K562 (cell line): ENCODE measurements around the gene GOLGA6L9. TPM values are rescaled to one million over a fixed set of nuclear protein-coding genes. Genes with fewer than 3 reads are reported as not detected.
"Not testable (repeated sequence)": the region's sequence is repeated elsewhere in the genome, so short reads cannot be mapped to it uniquely, and the experiment has no call there.

Experiments used
- ATAC-seq: fragments of 200-7000 bp; cut with Tn5 transposase; 3 replicates; pipeline ENCODE4 v1.9.1; 2020; ENCODE audit warnings: moderate library complexity
- BruUV-seq: library from RNA; stranded (reverse); fragments of 400-500 nt; replicated peaks from 2 replicates; lab custom pipeline; 2021; lab: Mats Ljungman, UMichigan
- CTCF ChIA-PET: fragments of 300-600 bp; formaldehyde crosslinking; extraction: SDS; loops from one replicate; lab custom pipeline; 2021; ENCODE audit warnings: low intra/inter-chr PET ratio; lab: Yijun Ruan, JAX
- POLR2A ChIA-PET: fragments of 300-600, 350-650 bp; sonication (Branson Sonifier 250); formaldehyde crosslinking; extraction: SDS; loops from one replicate; lab custom pipeline; 2021; ENCODE audit warnings: antibody characterized with exemption, inconsistent platforms; lab: Yijun Ruan, JAX
- DNase-seq, 4 experiments: peaks; one replicate each; pipeline versions ENCODE4 v3.0.0 to v3.0.0-alpha.2; 2011 to 2018; ENCODE audit warnings: low spot score in 3 of 4, mixed read lengths in 3 of 4; ENCODE audit errors: extremely low read depth in 1 of 4
- FAIRE-seq: peaks from 2 replicates; lab custom pipeline; 2011; peaks lifted over from hg19 to GRCh38; lab: Jason Lieb, UNC
- H2AFZ ChIP-seq: 2 replicates; pipeline ENCODE4 v1.6.0; 2011; ENCODE audit warnings: low read depth, low read length, control low read depth, inconsistent platforms
- H3K27ac ChIP-seq: fragments of 200-600 bp; 3 replicates; pipeline ENCODE4 v1.8.0; 2011; ENCODE audit warnings: low read depth, mild to moderate bottlenecking, control low read depth, inconsistent platforms, low read length, moderate library complexity, mixed read lengths; ENCODE audit errors: extremely low read depth
- H3K27me3 ChIP-seq, 2 experiments: fragments of 300-600 bp in 1 of 2; 2 replicates in 1 of 2; 3 replicates in 1 of 2; pipeline versions ENCODE4 v1.6.0 to v1.8.0; 2011; ENCODE audit warnings: inconsistent platforms in 2 of 2, low read length in 2 of 2, mild to moderate bottlenecking in 1 of 2, mixed read lengths in 1 of 2, moderate library complexity in 1 of 2; ENCODE audit not compliant: control insufficient read depth in 2 of 2, insufficient read depth in 2 of 2
- H3K36me3 ChIP-seq: fragments of 300-600 bp; 3 replicates; pipeline ENCODE4 v1.8.0; 2011; ENCODE audit warnings: mild to moderate bottlenecking, low read length, inconsistent platforms; ENCODE audit not compliant: control insufficient read depth, insufficient read depth
- H3K4me1 ChIP-seq, 2 experiments: fragments of 200-600 bp in 1 of 2; replicated peaks in 1 of 2; 2 replicates in 1 of 2; 3 replicates in 1 of 2; pipeline versions ENCODE4 v1.5.1 to v1.8.0; 2011; ENCODE audit warnings: inconsistent platforms in 2 of 2, low read length in 2 of 2, mild to moderate bottlenecking in 1 of 2, mixed read lengths in 1 of 2, moderate library complexity in 1 of 2; ENCODE audit not compliant: control insufficient read depth in 2 of 2, insufficient read depth in 2 of 2
- H3K4me2 ChIP-seq: 2 replicates; pipeline ENCODE4 v1.6.1; 2011; ENCODE audit warnings: low read length, control low read depth, inconsistent platforms, mixed read lengths; ENCODE audit not compliant: insufficient read depth
- H3K4me3 ChIP-seq: fragments of 200-600 bp; sonication (generic), shearing (Covaris generic); 2 replicates; pipeline ENCODE4 v1.5.1; 2016; ENCODE audit warnings: control low read depth, inconsistent platforms
- H3K79me2 ChIP-seq: fragments of 200-600 bp; 3 replicates; pipeline ENCODE4 v1.8.0; 2011; ENCODE audit warnings: low read length, inconsistent platforms; ENCODE audit not compliant: control insufficient read depth, insufficient read depth
- H3K9ac ChIP-seq, 2 experiments: 2 replicates each; pipeline versions ENCODE4 v1.6.0 to v1.6.1; 2011; ENCODE audit warnings: low read depth in 2 of 2, low read length in 2 of 2, control low read depth in 1 of 2, inconsistent platforms in 1 of 2, mild to moderate bottlenecking in 1 of 2, mixed read lengths in 1 of 2; ENCODE audit not compliant: insufficient read depth in 1 of 2
- H3K9me1 ChIP-seq: one replicate; pipeline ENCODE4 v1.6.0; 2011; ENCODE audit warnings: inconsistent platforms, mild to moderate bottlenecking, low read length, moderate library complexity; ENCODE audit not compliant: control insufficient read depth, insufficient read depth
- H3K9me3 ChIP-seq: replicated peaks from 2 replicates; pipeline ENCODE4 v1.5.1; 2011; ENCODE audit warnings: low read depth, low read length, inconsistent platforms; ENCODE audit not compliant: control insufficient read depth, insufficient read depth
- H4K20me1 ChIP-seq: replicated peaks from 2 replicates; pipeline ENCODE4 v1.6.1; 2011; ENCODE audit warnings: low read length, inconsistent platforms, mixed read lengths; ENCODE audit not compliant: control insufficient read depth, insufficient read depth
- AFF1 ChIP-seq, 2 experiments: fragments of 450-650 bp; IDR thresholded peaks; 2 replicates each; pipeline ENCODE4 v1.6.1; 2018; ENCODE audit warnings: mild to moderate bottlenecking in 2 of 2, low read depth in 1 of 2; ENCODE audit not compliant: partially characterized antibody in 2 of 2
- HLTF ChIP-seq: fragments of 450-650 bp; IDR thresholded peaks from 2 replicates; pipeline ENCODE4 v1.6.1; 2016
- KDM1A ChIP-seq, 2 experiments: fragments of 450-650 bp; IDR thresholded peaks; 2 replicates each; pipeline ENCODE4 v1.6.1; 2016; ENCODE audit warnings: mild to moderate bottlenecking in 2 of 2
- SMARCA5 ChIP-seq: fragments of 450-650 bp; IDR thresholded peaks from 2 replicates; pipeline ENCODE4 v1.6.1; 2016
- ZNF184 ChIP-seq: sonication (generic); formaldehyde crosslinking; IDR thresholded peaks from 2 replicates; pipeline ENCODE4 v1.5.0; 2020; ENCODE audit warnings: missing genetic modification reagents
- WGBS: fragments of 100-300 bp; shearing (Covaris generic); methylation state at CpG from one replicate; pipeline ENCODE4 v1.1.6; 2016; ENCODE audit warnings: low coverage, mixed read lengths; ENCODE audit not compliant: insufficient coverage; ENCODE audit errors: missing lambda C conversion rate; 5-methylcytosine and 5-hydroxymethylcytosine counted together
- in situ Hi-C: fragments of 300-500 bp; cut with MboI; formaldehyde crosslinking; loops from 4 replicates; pipeline ENCODE4 v1.15.0; 2018; ENCODE audit warnings: inconsistent platforms, mixed read lengths
- intact Hi-C: fragments of 100-400 bp; cut with micrococcal nuclease; formaldehyde crosslinking; loops from 2 replicates; pipeline ENCODE4 v1.14.2; 2022
- polyA plus RNA-seq, 8 experiments: library from polyadenylated mRNA; depleted of rRNA in 4 of 8; stranded (reverse) in 5 of 8; unstranded in 3 of 8; fragments of >200 nt; fragmentation: Nextera tagmentation in 2 of 8; fragmentation: Illumina TruSeq in 1 of 8; extraction: Ambion mirVana in 2 of 8; extraction: Trizol in 1 of 8; gene quantifications; 2 replicates each; pipeline versions ENCODE4 v1.2.1 to v1.2.3, GENCODE V29; 2011 to 2014; ENCODE audit warnings: inconsistent platforms in 1 of 8, missing spikeins in 1 of 8
- total RNA-seq, 7 experiments: library from RNA; depleted of rRNA in 6 of 7; stranded (reverse); fragments of >200 nt in 6 of 7; fragmentation: Illumina TruSeq in 2 of 7; extraction: Trizol in 2 of 7; gene quantifications; 2 replicates each; pipeline versions ENCODE4 v1.2.1 to v1.2.3, GENCODE V29; 2011 to 2021; ENCODE audit warnings: low replicate concordance in 1 of 7

Gene GOLGA6L9
- total and polyA plus RNA-seq, 9 of the 15 experiments (the other 6 are each of a cell fraction or from before 2014, with no cell fraction given) = 1.1 to 11.4 (median 5.8) TPM

DNA sequence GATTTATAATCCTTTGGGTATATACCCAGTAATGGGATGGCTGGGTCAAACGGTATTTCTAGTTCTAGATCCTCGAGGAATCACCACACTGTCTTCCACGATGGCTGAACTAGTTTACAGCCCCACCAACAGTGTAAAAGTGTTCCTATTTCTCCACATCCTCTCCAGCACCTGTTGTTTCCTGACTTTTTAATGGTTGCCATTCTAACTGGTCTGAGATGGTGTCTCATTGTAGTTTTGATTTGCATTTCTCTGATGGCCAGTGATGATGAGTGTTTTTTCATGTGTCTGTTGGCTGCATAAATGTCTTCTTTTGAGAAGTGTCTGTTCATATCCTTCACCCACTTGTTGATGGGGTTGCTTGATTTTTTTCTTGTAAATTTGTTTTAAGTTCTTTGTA, 39.5 kb upstream of the GOLGA6L9 start:
- WGBS = 13% methylated on average over 3 of the region's 3 CpGs
- H3K9ac ChIP-seq, H3K4me2 ChIP-seq, H3K9me3 ChIP-seq, H4K20me1 ChIP-seq, H3K9me1 ChIP-seq, H2AFZ ChIP-seq, BruUV-seq, FAIRE-seq, ATAC-seq, H3K27ac ChIP-seq, H3K4me3 ChIP-seq, DNase-seq, intact Hi-C loops, POLR2A ChIA-PET, H3K27me3 ChIP-seq, H3K36me3 ChIP-seq: not testable (repeated sequence)
- TF ChIP-seq SMARCA5 (peak; percentile 33; the same call in 1 of the 2 replicates), HLTF (0 out of 2 replicates have a peak, but pooled peaks have one; percentile 15), ZNF184 (peak; percentile 71), KDM1A (IDR thresholded peaks at IDR 0.05) (peak; percentile 21 to 47; a peak in 1 of 4 replicates), AFF1 (IDR thresholded peaks at IDR 0.05; ENCODE audit: low read depth in 1 of 2, partially characterized antibody in 2 of 2) (peak in 1 of 2 experiments; percentile 53)
- Histone ChIP-seq H3K4me1 (peaks cover 0 to 15% of the 10 kb centered on the region in 2 experiments; a peak in 4 of 5 replicates), H3K79me2 (peaks cover 45% of the 10 kb centered on the region; the same call in 2 of the 3 replicates)
- in situ Hi-C loops = loop anchor here (25.0 kb wide), 1 partner anchor 1947 kb away; no protein-coding TSS in a partner anchor
- CTCF ChIA-PET = interaction anchor here (0.7 kb wide), 1 partner anchor 438 kb away, joined by 4 read pairs; no protein-coding TSS in a partner anchor
